Heart left ventricle (tissue), 16 donors: ENCODE results near the gene CRY2. TPM values are rescaled to one million over a fixed set of nuclear protein-coding genes. Genes with fewer than 3 reads are reported as not detected.
A peak's percentile ranks its signal among the peaks of the same experiment; 100 is the strongest.

Source experiments
- ATAC-seq, 4 donors: fragments of 200-7000 bp; cut with Tn5 transposase; one replicate each; pipeline ENCODE4 v1.9.1; 2020 to 2022; ENCODE audit warnings: moderate library complexity in 4 of 4, mild to moderate bottlenecking in 3 of 4, moderate number of reproducible peaks in 1 of 4
- DNase-seq, 5 donors: peaks; one replicate each; pipeline ENCODE4 v3.0.0-alpha.2; 2020
- H3K27ac ChIP-seq, 12 donors: fragments of 200-600 bp; sonication (generic) in 4 of 12; one replicate each; pipeline versions ENCODE4 v1.5.0 to v1.8.0; 2016 to 2022; ENCODE audit warnings: mild to moderate bottlenecking in 2 of 12
- H3K27me3 ChIP-seq, 9 donors: fragments of 200-600 bp; sonication (generic) in 2 of 9; one replicate each; pipeline versions ENCODE4 v1.5.1 to v1.8.0; 2016 to 2022; ENCODE audit warnings: mild to moderate bottlenecking in 3 of 9
- H3K36me3 ChIP-seq, 9 donors: fragments of 200-600 bp; sonication (generic) in 2 of 9; one replicate each; pipeline versions ENCODE4 v1.5.0 to v1.8.0; 2018 to 2022; ENCODE audit warnings: mild to moderate bottlenecking in 2 of 9
- H3K4me1 ChIP-seq, 12 donors: fragments of 200-600 bp; sonication (generic) in 4 of 12; one replicate each; pipeline versions ENCODE4 v1.5.0 to v1.8.0; 2016 to 2022; ENCODE audit warnings: mild to moderate bottlenecking in 3 of 12
- H3K4me3 ChIP-seq, 12 donors: fragments of 200-600 bp; sonication (generic) in 4 of 12; one replicate each; pipeline versions ENCODE4 v1.5.0 to v1.8.0; 2017 to 2022; ENCODE audit warnings: mild to moderate bottlenecking in 9 of 12, moderate library complexity in 4 of 12
- H3K9me3 ChIP-seq, 12 donors: fragments of 200-600 bp; sonication (generic) in 4 of 12; one replicate each; pipeline versions ENCODE4 v1.5.0 to v1.8.0; 2016 to 2022; ENCODE audit warnings: mild to moderate bottlenecking in 1 of 12
- CTCF ChIP-seq, 12 donors: fragments of 200-600 bp; sonication (generic) in 4 of 12; IDR thresholded peaks; one replicate each; pipeline versions ENCODE4 v1.5.0 to v1.8.0; 2018 to 2022; ENCODE audit warnings: antibody characterized with exemption in 12 of 12, mild to moderate bottlenecking in 5 of 12
- POLR2A ChIP-seq, 2 donors: fragments of 450-650 bp; IDR thresholded peaks; one replicate each; pipeline ENCODE4 v1.6.1; 2017; ENCODE audit warnings: antibody characterized with exemption in 2 of 2, mild to moderate bottlenecking in 2 of 2, moderate library complexity in 2 of 2
- WGBS, 4 donors: extraction: QIAGEN DNeasy Blood & Tissue Kit in 2 of 4; methylation state at CpG; one replicate each; pipeline versions ENCODE4 v1.1.5 to v1.1.7; 2013 to 2018; 5-methylcytosine and 5-hydroxymethylcytosine counted together
- intact Hi-C, 10 donors: fragments of 100-400 bp; cut with DNase I; formaldehyde crosslinking; loops; one replicate each; pipeline versions ENCODE4 v1.11.1 to v1.14.2; 2022
- polyA plus RNA-seq, 2 donors: library from polyadenylated mRNA; stranded (reverse); fragments of 200-250 nt; gene quantifications; one replicate each; pipeline ENCODE4 v1.2.3, GENCODE V29; 2013
- total RNA-seq, 9 donors: library from RNA; depleted of rRNA in 2 of 9; stranded (reverse); fragments of >200 nt in 2 of 9; fragmentation: NEBNext Ultra II Directional in 3 of 9; extraction: Animal tissue kit (Norgen Biotek cat#: 25700) in 3 of 9; gene quantifications; one replicate each; pipeline versions ENCODE4 v1.1.0 to v1.2.4, GENCODE V29; 2016 to 2023
- donor health status: ischemic (EF 13 %, LVEDD 7.1; RV severe dilation, severe dysfunction).
- donor health status: healthy with polysubstance abuse.
- donor health status: DM: no; HTN: yes; CAD: no.
- donor health status: DM: no; HTN: no; CAD: no.
- donor health status: ischemic (EF 25% LVEDD 6.9; RV normal size, moderate dysfunction).
- donor health status: ischemic (EF 25% LVEDD 5.7; RV mildly dilated, moderate dysfunction).
- donor health status: healthy.
- donor health status: DM: yes; HTN: yes; CAD: no.
- donor health status: ischemic (EF 35%, LVEDD 5.7; RV mildly dilated, moderate dysfunction).
- donor health status: nonischemic (EF 11% LVEDD 7.7; RV severe dilation, severe dysfunction).
- donor health status: DM: yes; HTN: yes; CAD: no.
- donor health status: PGD.
- donor health status: ischemic (EF 29% LVEDD 5.4; RV normal size, mild dysfunction).
- donor health status: nonischemic (EF 23%, LVEDD 6.1; RV moderate dilation, normal function).

CRY2 gene
- total and polyA plus RNA-seq, 11 donors: 23.2 to 132 (median 70.3) TPM

GRCh38 chr11:45800261-45800660 is 47.0 kb upstream of the CRY2 start:
- H3K27me3 ChIP-seq: no peaks in the 10 kb centered on the region
- TF ChIP-seq CTCF (IDR thresholded peaks at IDR 0.05): no peak
- no peak for TF ChIP-seq POLR2A (IDR thresholded peaks at IDR 0.05)
- H3K4me3 ChIP-seq: no peak overlapping the region
- no peak for DNase-seq
- peaks cover 0 to 12% (median 4%) of the 10 kb centered on the region in 12 donors for H3K4me1 ChIP-seq
- no peak for ATAC-seq
- 85 to 95% (median 92%) methylated on average over 2 of the region's 2 CpGs for WGBS, 4 donors
- H3K36me3 ChIP-seq: no peaks in the 10 kb centered on the region
- H3K27ac ChIP-seq: no peak overlapping the region
- intact Hi-C loops: no loop called here
- no peaks in the 10 kb centered on the region for H3K9me3 ChIP-seq

- Histone ChIP-seq H3K36me3 (peaks cover 0 to 7% (median 0%) of the 10 kb centered on the region in 9 donors), H3K4me3 (no peak overlapping the region), H3K4me1 (peaks cover 6 to 28% (median 18%) of the 10 kb centered on the region in 12 donors), H3K9me3 (no peaks in the 10 kb centered on the region), H3K27me3 (no peaks in the 10 kb centered on the region), H3K27ac (no peak overlapping the region)
- no peak for TF ChIP-seq CTCF (IDR thresholded peaks at IDR 0.05)
- TF ChIP-seq POLR2A (IDR thresholded peaks at IDR 0.05): no peak
- ATAC-seq (no peak), DNase-seq (peak in 1 of 5 donors; percentile 12)
- 70 to 73% (median 71%) methylated on average over 2 of the region's 2 CpGs for WGBS, 4 donors
- intact Hi-C loops: no loop called here
Measured at GRCh38 chr11:45801723-45802315, 45.5 kb upstream of the CRY2 start.

GRCh38 chr11:45802531-45803317 is 44.6 kb upstream of the CRY2 start:
- peaks cover 6 to 37% (median 27%) of the 10 kb centered on the region in 12 donors for H3K4me1 ChIP-seq
- peaks cover 0 to 7% (median 0%) of the 10 kb centered on the region in 9 donors for H3K36me3 ChIP-seq
- intact Hi-C loops: no loop called here
- WGBS, 4 donors: 94 to 97% (median 96%) methylated on average over 10 of the region's 10 CpGs
- TF ChIP-seq POLR2A (IDR thresholded peaks at IDR 0.05) (no peak), CTCF (IDR thresholded peaks at IDR 0.05) (no peak)
- DNase-seq (peak in 1 of 5 donors; percentile 6), ATAC-seq (no peak)
- no peak overlapping the region for H3K27ac ChIP-seq
- no peaks in the 10 kb centered on the region for H3K9me3 ChIP-seq
- no peaks in the 10 kb centered on the region for H3K27me3 ChIP-seq
- H3K4me3 ChIP-seq: no peak overlapping the region
